Heart right ventricle (tissue), 16 donors: ENCODE data around the gene BLOC1S4. TPM values are rescaled to one million over a fixed set of nuclear protein-coding genes. Genes with fewer than 3 reads are reported as not detected.

Experiments used
- ATAC-seq, 8 donors: fragments of 200-7000 bp; cut with Tn5 transposase; one replicate each; pipeline ENCODE4 v1.9.1; 2020; ENCODE audit warnings: mild to moderate bottlenecking in 8 of 8, moderate library complexity in 8 of 8, moderate number of reproducible peaks in 1 of 8
- DNase-seq, 2 donors: peaks; one replicate each; pipeline ENCODE4 v3.0.0-alpha.2; 2020
- H3K27ac ChIP-seq, 10 donors: fragments of 200-600 bp; sonication (generic) in 2 of 10; one replicate each; pipeline versions ENCODE4 v1.5.0 to v1.8.0; 2020 to 2022; ENCODE audit warnings: mild to moderate bottlenecking in 3 of 10
- H3K27me3 ChIP-seq, 7 donors: fragments of 200-600 bp; one replicate each; pipeline ENCODE4 v1.8.0; 2021 to 2022; ENCODE audit warnings: mild to moderate bottlenecking in 2 of 7
- H3K36me3 ChIP-seq, 9 donors: fragments of 200-600 bp; sonication (generic) in 1 of 9; one replicate each; pipeline versions ENCODE4 v1.5.0 to v1.8.0; 2020 to 2022; ENCODE audit warnings: mild to moderate bottlenecking in 2 of 9
- H3K4me1 ChIP-seq, 9 donors: fragments of 200-600 bp; sonication (generic) in 1 of 9; one replicate each; pipeline versions ENCODE4 v1.5.0 to v1.8.0; 2020 to 2022; ENCODE audit warnings: mild to moderate bottlenecking in 4 of 9
- H3K4me3 ChIP-seq, 10 donors: fragments of 200-600 bp; sonication (generic) in 2 of 10; one replicate each; pipeline versions ENCODE4 v1.5.0 to v1.8.0; 2020 to 2022; ENCODE audit warnings: mild to moderate bottlenecking in 7 of 10, moderate library complexity in 2 of 10
- H3K9me3 ChIP-seq, 11 donors: fragments of 200-600 bp in 10 of 11; sonication (generic) in 2 of 11; one replicate each; pipeline versions ENCODE4 v1.5.0 to v1.8.0; 2013 to 2022; ENCODE audit warnings: mild to moderate bottlenecking in 2 of 11, control low read depth in 1 of 11, moderate library complexity in 1 of 11
- CTCF ChIP-seq, 9 donors: fragments of 200-600 bp; sonication (generic) in 2 of 9; IDR thresholded peaks; one replicate each; pipeline versions ENCODE4 v1.5.0 to v1.8.0; 2021 to 2022; ENCODE audit warnings: antibody characterized with exemption in 9 of 9, mild to moderate bottlenecking in 5 of 9, moderate library complexity in 1 of 9
- WGBS, 2 donors: extraction: QIAGEN DNeasy Blood & Tissue Kit; methylation state at CpG; one replicate each; pipeline ENCODE4 v1.1.7; 2013; ENCODE audit warnings: inconsistent platforms in 1 of 2; 5-methylcytosine and 5-hydroxymethylcytosine counted together
- intact Hi-C, 10 donors: fragments of 100-400 bp; cut with DNase I; formaldehyde crosslinking; loops; one replicate each; pipeline versions ENCODE4 v1.11.1 to v1.14.2; 2022
- polyA plus RNA-seq, 2 donors: library from polyadenylated mRNA; stranded (reverse); fragments of 200-250 nt; gene quantifications; one replicate each; pipeline ENCODE4 v1.2.3, GENCODE V29; 2013
- total RNA-seq, 10 donors: library from RNA; stranded (reverse); fragmentation: NEBNext Ultra II Directional in 3 of 10; extraction: Animal tissue kit (Norgen Biotek cat#: 25700) in 3 of 10; gene quantifications; one replicate each; pipeline versions ENCODE4 v1.2.1 to v1.2.4, GENCODE V29; 2021 to 2023
- donor health status: Arrhythmogenic right ventricular cardiomyopathy.
- donor health status: ischemic (EF 13 %, LVEDD 7.1; RV severe dilation, severe dysfunction).
- donor health status: healthy with polysubstance abuse.
- donor health status: DM: no; HTN: yes; CAD: no.
- donor health status: DM: no; HTN: no; CAD: no.
- donor health status: ischemic (EF 25% LVEDD 6.9; RV normal size, moderate dysfunction).
- donor health status: ischemic (EF 25% LVEDD 5.7; RV mildly dilated, moderate dysfunction).
- donor health status: healthy.
- donor health status: DM: yes; HTN: yes; CAD: no.
- donor health status: Ischemic cardiomyopathy.
- donor health status: ischemic (EF 35%, LVEDD 5.7; RV mildly dilated, moderate dysfunction).
- donor health status: nonischemic (EF 11% LVEDD 7.7; RV severe dilation, severe dysfunction).
- donor health status: DM: yes; HTN: yes; CAD: no.
- donor health status: PGD.
- donor health status: ischemic (EF 29% LVEDD 5.4; RV normal size, mild dysfunction).
- donor health status: nonischemic (EF 23%, LVEDD 6.1; RV moderate dilation, normal function).

The BLOC1S4 gene
- total and polyA plus RNA-seq, 12 donors = 4.4 to 10.2 (median 7.0) TPM

GRCh38 chr4:6718932-6719610, 3.1 kb downstream of the BLOC1S4 start:
- ATAC-seq (no peak), DNase-seq (no peak)
- intact Hi-C loops = loop anchor here in 7 of 10 donors (1.0 to 10.0 kb wide), 7 partner anchors 63 to 353 kb away; partner anchors contain the start of genes KIAA0232 (in 4 of the 7) and TADA2B (in 2 of the 7)
- Histone ChIP-seq H3K27me3 (no peaks in the 10 kb centered on the region), H3K4me3 (no peak overlapping the region), H3K4me1 (peaks cover 0 to 40% (median 30%) of the 10 kb centered on the region in 9 donors), H3K36me3 (peaks cover 0 to 4% (median 0%) of the 10 kb centered on the region in 9 donors), H3K9me3 (no peaks in the 10 kb centered on the region), H3K27ac (peak overlapping the region in 1 of 10 donors; percentile 26)
- 75 to 77% methylated on average over 7 of the region's 7 CpGs for WGBS, 2 donors
- TF ChIP-seq CTCF (IDR thresholded peaks at IDR 0.05) = no peak

- H3K4me3 ChIP-seq = no peak overlapping the region
- peaks cover 0 to 40% (median 30%) of the 10 kb centered on the region in 9 donors for H3K4me1 ChIP-seq
- WGBS, 2 donors = 78 to 86% methylated on average over 8 of the region's 8 CpGs
- H3K27me3 ChIP-seq = no peaks in the 10 kb centered on the region
- no peak for TF ChIP-seq CTCF (IDR thresholded peaks at IDR 0.05)
- H3K36me3 ChIP-seq = peaks cover 0 to 4% (median 0%) of the 10 kb centered on the region in 9 donors
- DNase-seq (no peak), ATAC-seq (no peak)
- H3K27ac ChIP-seq = peak overlapping the region in 1 of 10 donors; percentile 26
- intact Hi-C loops = loop anchor here (1.0 to 10.0 kb wide), 13 partner anchors 58 to 355 kb away; partner anchors contain the start of genes KIAA0232 (in 4 of the 10) and TADA2B (in 2 of the 10)
- H3K9me3 ChIP-seq = no peaks in the 10 kb centered on the region
Measured at GRCh38 chr4:6719611-6720179, 3.7 kb downstream of the BLOC1S4 start.

GRCh38 chr4:6720202-6720699, 4.3 kb downstream of the BLOC1S4 start:
- intact Hi-C loops = loop anchor here (1.0 to 10.0 kb wide), 8 partner anchors 57 to 355 kb away; no protein-coding TSS in a partner anchor
- WGBS, 2 donors = 6% methylated on average over 14 of the region's 14 CpGs
- Histone ChIP-seq H3K4me3 (no peak overlapping the region), H3K4me1 (peaks cover 0 to 39% (median 29%) of the 10 kb centered on the region in 9 donors), H3K9me3 (no peaks in the 10 kb centered on the region), H3K36me3 (peaks cover 0 to 4% (median 0%) of the 10 kb centered on the region in 9 donors), H3K27ac (no peak overlapping the region), H3K27me3 (no peaks in the 10 kb centered on the region)
- ATAC-seq (peak; percentile 58 to 81 (median 71)), DNase-seq (peak; percentile 89 to 91)
- TF ChIP-seq CTCF (IDR thresholded peaks at IDR 0.05) = peak; percentile 86 to 99 (median 95)

GRCh38 chr4:6721121-6721520, 5.1 kb downstream of the BLOC1S4 start:
- intact Hi-C loops = loop anchor here in 9 of 10 donors (2.0 to 10.0 kb wide), 7 partner anchors 56 to 354 kb away; no protein-coding TSS in a partner anchor
- ATAC-seq = no peak
- Histone ChIP-seq H3K4me1 (peaks cover 0 to 35% (median 24%) of the 10 kb centered on the region in 9 donors), H3K4me3 (no peak overlapping the region), H3K36me3 (peaks cover 0 to 4% (median 0%) of the 10 kb centered on the region in 9 donors), H3K27me3 (no peaks in the 10 kb centered on the region), H3K9me3 (no peaks in the 10 kb centered on the region), H3K27ac (no peak overlapping the region)
- 96 to 98% methylated on average over 10 of the region's 10 CpGs for WGBS, 2 donors
- no peak for DNase-seq
- TF ChIP-seq CTCF (IDR thresholded peaks at IDR 0.05) = no peak
